ENCODE measurements around the gene MTHFD1L.

DNA sequence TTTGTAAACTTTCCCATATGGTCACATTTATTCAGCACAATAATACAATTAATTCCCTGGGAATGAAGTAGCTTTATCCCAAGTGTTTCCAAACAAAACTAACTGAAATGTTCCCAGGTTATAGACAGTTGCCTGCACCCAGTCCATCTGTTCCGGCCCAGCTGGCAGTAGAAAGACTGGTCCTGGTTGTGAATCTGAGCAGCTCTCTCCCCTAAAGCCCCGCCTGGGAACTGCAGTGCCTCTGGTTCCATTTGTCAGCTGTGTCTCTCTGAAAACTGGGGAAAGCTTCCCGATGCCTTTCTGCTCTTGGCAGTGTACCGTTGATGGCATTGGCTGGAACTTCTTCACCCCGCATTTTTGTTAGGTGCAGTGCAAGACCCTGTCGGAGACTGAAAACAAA is 8.7 kb downstream of the MTHFD1L start:
- TF ChIP-seq, protein P1, sequence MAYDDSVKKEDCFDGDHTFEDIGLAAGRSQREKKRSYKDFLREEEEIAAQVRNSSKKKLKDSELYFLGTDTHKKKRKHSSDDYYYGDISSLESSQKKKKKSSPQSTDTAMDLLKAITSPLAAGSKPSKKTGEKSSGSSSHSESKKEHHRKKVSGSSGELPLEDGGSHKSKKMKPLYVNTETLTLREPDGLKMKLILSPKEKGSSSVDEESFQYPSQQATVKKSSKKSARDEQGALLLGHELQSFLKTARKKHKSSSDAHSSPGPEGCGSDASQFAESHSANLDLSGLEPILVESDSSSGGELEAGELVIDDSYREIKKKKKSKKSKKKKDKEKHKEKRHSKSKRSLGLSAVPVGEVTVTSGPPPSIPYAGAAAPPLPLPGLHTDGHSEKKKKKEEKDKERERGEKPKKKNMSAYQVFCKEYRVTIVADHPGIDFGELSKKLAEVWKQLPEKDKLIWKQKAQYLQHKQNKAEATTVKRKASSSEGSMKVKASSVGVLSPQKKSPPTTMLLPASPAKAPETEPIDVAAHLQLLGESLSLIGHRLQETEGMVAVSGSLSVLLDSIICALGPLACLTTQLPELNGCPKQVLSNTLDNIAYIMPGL (CRISPR knock-in tag; IDR thresholded peaks at IDR 0.05; ENCODE audit: borderline replicate concordance), result no peak
- TF ChIP-seq, protein P2, sequence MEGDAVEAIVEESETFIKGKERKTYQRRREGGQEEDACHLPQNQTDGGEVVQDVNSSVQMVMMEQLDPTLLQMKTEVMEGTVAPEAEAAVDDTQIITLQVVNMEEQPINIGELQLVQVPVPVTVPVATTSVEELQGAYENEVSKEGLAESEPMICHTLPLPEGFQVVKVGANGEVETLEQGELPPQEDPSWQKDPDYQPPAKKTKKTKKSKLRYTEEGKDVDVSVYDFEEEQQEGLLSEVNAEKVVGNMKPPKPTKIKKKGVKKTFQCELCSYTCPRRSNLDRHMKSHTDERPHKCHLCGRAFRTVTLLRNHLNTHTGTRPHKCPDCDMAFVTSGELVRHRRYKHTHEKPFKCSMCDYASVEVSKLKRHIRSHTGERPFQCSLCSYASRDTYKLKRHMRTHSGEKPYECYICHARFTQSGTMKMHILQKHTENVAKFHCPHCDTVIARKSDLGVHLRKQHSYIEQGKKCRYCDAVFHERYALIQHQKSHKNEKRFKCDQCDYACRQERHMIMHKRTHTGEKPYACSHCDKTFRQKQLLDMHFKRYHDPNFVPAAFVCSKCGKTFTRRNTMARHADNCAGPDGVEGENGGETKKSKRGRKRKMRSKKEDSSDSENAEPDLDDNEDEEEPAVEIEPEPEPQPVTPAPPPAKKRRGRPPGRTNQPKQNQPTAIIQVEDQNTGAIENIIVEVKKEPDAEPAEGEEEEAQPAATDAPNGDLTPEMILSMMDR (IDR thresholded peaks at IDR 0.05), result no peak
- TF ChIP-seq RFX5 (IDR thresholded peaks at IDR 0.05) (no peak), POLR2A (IDR thresholded peaks at IDR 0.05; ENCODE audit: low read length) (no peak), ZSCAN20 (CRISPR knock-in tag; IDR thresholded peaks at IDR 0.05) (no peak), BHLHE40 (IDR thresholded peaks at IDR 0.05; ENCODE audit: low read depth, low read length) (no peak), CBX2 (IDR thresholded peaks at IDR 0.05; ENCODE audit: borderline replicate concordance, low read depth) (no peak), RAD21 (conservative IDR thresholded peaks at IDR 0.05 in 1 of 2, IDR thresholded peaks at IDR 0.05 in 1 of 2) (no peak), FOSL2 (IDR thresholded peaks at IDR 0.05) (no peak), FOSL2 (CRISPR knock-in tag; IDR thresholded peaks at IDR 0.05) (no peak)
